ENCODE measurements around the gene LFNG. TPM values are rescaled to one million over a fixed set of nuclear protein-coding genes. Genes with fewer than 3 reads are reported as not detected.

Gene LFNG
- total RNA-seq, 4 donors from 2014 or later = 105 to 198 (median 150) TPM

DNA sequence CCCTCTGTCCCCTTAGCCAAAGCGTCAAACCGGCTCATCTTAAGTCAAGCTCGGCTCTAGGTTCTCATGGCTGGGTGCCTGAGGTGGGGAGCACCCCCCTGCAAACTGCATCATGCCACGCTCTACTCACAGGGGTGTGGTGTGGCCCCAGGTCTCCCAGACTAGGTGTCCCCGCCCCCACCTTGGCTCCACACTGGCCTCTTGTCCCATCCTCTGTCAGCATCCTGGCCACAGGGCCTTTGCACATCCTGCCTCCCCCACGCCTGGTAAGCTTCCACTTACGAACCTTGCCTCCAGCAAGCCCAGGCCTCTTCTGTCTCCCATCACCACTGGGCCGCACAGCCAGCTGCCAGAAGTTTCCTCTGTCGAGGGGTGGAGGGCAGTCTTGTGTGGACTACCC is 23.2 kb upstream of the LFNG start:
- H3K36me3 ChIP-seq = no peaks in the 10 kb centered on the region
- H3K4me3 ChIP-seq = no peak overlapping the region
- H3K4me1 ChIP-seq = peaks cover 14% of the 10 kb centered on the region
- no peak overlapping the region for H3K27ac ChIP-seq
- H3K27me3 ChIP-seq = peaks cover 22% of the 10 kb centered on the region
- TF ChIP-seq POLR2AphosphoS5 (IDR thresholded peaks at IDR 0.05) (no peak), POLR2A (IDR thresholded peaks at IDR 0.05) (no peak), EP300 (IDR thresholded peaks at IDR 0.05) (no peak)
- TF ChIP-seq, protein P1, sequence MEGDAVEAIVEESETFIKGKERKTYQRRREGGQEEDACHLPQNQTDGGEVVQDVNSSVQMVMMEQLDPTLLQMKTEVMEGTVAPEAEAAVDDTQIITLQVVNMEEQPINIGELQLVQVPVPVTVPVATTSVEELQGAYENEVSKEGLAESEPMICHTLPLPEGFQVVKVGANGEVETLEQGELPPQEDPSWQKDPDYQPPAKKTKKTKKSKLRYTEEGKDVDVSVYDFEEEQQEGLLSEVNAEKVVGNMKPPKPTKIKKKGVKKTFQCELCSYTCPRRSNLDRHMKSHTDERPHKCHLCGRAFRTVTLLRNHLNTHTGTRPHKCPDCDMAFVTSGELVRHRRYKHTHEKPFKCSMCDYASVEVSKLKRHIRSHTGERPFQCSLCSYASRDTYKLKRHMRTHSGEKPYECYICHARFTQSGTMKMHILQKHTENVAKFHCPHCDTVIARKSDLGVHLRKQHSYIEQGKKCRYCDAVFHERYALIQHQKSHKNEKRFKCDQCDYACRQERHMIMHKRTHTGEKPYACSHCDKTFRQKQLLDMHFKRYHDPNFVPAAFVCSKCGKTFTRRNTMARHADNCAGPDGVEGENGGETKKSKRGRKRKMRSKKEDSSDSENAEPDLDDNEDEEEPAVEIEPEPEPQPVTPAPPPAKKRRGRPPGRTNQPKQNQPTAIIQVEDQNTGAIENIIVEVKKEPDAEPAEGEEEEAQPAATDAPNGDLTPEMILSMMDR (IDR thresholded peaks at IDR 0.05) = no peak
- no peak for DNase-seq (ENCODE audit: low spot score in 2 of 2)
- 92% methylated on average over 9 of the region's 9 CpGs for WGBS
- H3K9me3 ChIP-seq = no peaks in the 10 kb centered on the region

GRCh38 chr7:2497065-2497464 is 22.5 kb upstream of the LFNG start:
- no peak for DNase-seq (ENCODE audit: low spot score in 2 of 2)
- Histone ChIP-seq H3K9me3 (no peaks in the 10 kb centered on the region), H3K4me1 (peaks cover 14% of the 10 kb centered on the region), H3K27me3 (peaks cover 22% of the 10 kb centered on the region), H3K36me3 (no peaks in the 10 kb centered on the region), H3K4me3 (no peak overlapping the region), H3K27ac (no peak overlapping the region)
- TF ChIP-seq EP300 (IDR thresholded peaks at IDR 0.05) (no peak), POLR2AphosphoS5 (IDR thresholded peaks at IDR 0.05) (no peak), POLR2A (IDR thresholded peaks at IDR 0.05) (no peak)
- TF ChIP-seq, protein P1 (IDR thresholded peaks at IDR 0.05) = no peak
- WGBS = 100% methylated on average over 3 of the region's 3 CpGs

- peaks cover 22% of the 10 kb centered on the region for H3K27me3 ChIP-seq
Observed at GRCh38 chr7:2497500-2498336, 21.9 kb upstream of the LFNG start.

DNA sequence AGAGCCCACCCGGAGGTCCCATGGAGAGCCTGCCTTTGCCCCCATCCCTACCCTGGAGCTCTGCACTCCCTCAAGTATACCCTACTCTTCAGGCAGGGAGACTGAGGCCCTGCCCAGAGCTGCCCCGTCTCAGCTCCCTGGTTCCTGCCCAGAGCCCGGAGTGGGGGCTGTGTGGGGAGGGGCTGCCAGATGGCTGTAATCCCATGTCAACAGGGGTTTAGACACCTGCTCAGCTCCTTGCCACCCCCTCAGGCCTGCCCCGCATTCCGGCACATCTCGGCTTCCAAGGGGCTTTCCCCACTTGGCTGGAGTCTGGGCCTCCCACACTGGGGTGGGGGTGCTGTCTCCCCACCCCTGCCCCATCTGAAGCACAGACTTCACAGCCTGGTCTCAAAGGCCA is 20.9 kb upstream of the LFNG start:
- Histone ChIP-seq H3K27ac (no peak overlapping the region), H3K27me3 (peaks cover 22% of the 10 kb centered on the region), H3K36me3 (no peaks in the 10 kb centered on the region), H3K4me1 (peaks cover 16% of the 10 kb centered on the region), H3K9me3 (no peaks in the 10 kb centered on the region), H3K4me3 (no peak overlapping the region)
- no peak for DNase-seq (ENCODE audit: low spot score in 2 of 2)
- 91% methylated on average over 5 of the region's 6 CpGs for WGBS
- TF ChIP-seq, protein P1 (IDR thresholded peaks at IDR 0.05) = no peak
- no peak for TF ChIP-seq POLR2A (IDR thresholded peaks at IDR 0.05)
- no peak for TF ChIP-seq EP300 (IDR thresholded peaks at IDR 0.05)
- no peak for TF ChIP-seq POLR2AphosphoS5 (IDR thresholded peaks at IDR 0.05)

More at GRCh38 chr7:2497500-2498336, 21.9 kb upstream of the LFNG start:
- Histone ChIP-seq H3K36me3 (no peaks in the 10 kb centered on the region), H3K27ac (no peak overlapping the region), H3K9me3 (no peaks in the 10 kb centered on the region), H3K4me1 (peaks cover 14% of the 10 kb centered on the region), H3K4me3 (no peak overlapping the region)
- TF ChIP-seq POLR2A (IDR thresholded peaks at IDR 0.05) = no peak
- no peak for TF ChIP-seq POLR2AphosphoS5 (IDR thresholded peaks at IDR 0.05)
- TF ChIP-seq, protein P1 (IDR thresholded peaks at IDR 0.05) = no peak
- TF ChIP-seq EP300 (IDR thresholded peaks at IDR 0.05) = no peak
- WGBS = 53% methylated on average over 13 of the region's 25 CpGs
- no peak for DNase-seq (ENCODE audit: low spot score in 2 of 2)

DNA sequence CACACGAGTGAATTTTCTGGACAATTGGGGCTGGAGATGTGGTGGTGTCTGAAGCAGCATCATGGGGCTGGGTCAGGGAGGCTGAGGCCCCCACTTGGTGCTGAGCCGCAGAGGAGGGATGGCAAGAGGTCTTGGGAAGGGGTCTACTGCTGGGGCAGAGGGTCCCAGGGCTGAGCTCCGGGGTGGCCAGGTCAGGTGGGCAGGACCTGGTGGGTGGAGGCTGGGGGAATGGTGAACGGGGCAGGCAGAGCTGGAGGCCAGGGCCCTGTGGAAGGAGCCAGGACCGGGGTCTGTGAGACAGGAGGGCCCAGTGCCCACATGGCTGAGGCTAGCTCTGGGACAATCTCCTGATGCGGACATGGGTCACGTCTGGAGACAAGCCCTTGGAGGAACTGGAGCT is 20.4 kb upstream of the LFNG start:
- TF ChIP-seq POLR2A (IDR thresholded peaks at IDR 0.05) (no peak), EP300 (IDR thresholded peaks at IDR 0.05) (no peak), POLR2AphosphoS5 (IDR thresholded peaks at IDR 0.05) (no peak)
- TF ChIP-seq, protein P1 (IDR thresholded peaks at IDR 0.05) = no peak
- WGBS = 90% methylated on average over 6 of the region's 7 CpGs
- H3K27me3 ChIP-seq = peaks cover 19% of the 10 kb centered on the region

More for the DNA sequence above, 20.4 kb upstream of the LFNG start:
- no peaks in the 10 kb centered on the region for H3K9me3 ChIP-seq
- H3K4me1 ChIP-seq = peaks cover 13% of the 10 kb centered on the region
- no peak overlapping the region for H3K27ac ChIP-seq
- no peaks in the 10 kb centered on the region for H3K36me3 ChIP-seq
- no peak overlapping the region for H3K4me3 ChIP-seq
- no peak for DNase-seq (ENCODE audit: low spot score in 2 of 2)
